DMS114 treated with DMSO at 0.1 percent for 48 hours (cell line): Measurements from ENCODE around the gene TCAP.
"Not testable (repeated sequence)": the region's sequence is repeated elsewhere in the genome, so short reads cannot be mapped to it uniquely, and the experiment has no call there.

Experiments used
- DNase-seq: peaks from one replicate; lab custom pipeline; 2025; ENCODE audit not compliant: unreplicated experiment; lab: John Stamatoyannopoulos, UW

TCAP gene

GRCh38 chr17:39702901-39703893, 38.0 kb downstream of the TCAP start:
- no peak for DNase-seq

GRCh38 chr17:39703913-39704312, 38.8 kb downstream of the TCAP start:
- no peak for DNase-seq

DNA sequence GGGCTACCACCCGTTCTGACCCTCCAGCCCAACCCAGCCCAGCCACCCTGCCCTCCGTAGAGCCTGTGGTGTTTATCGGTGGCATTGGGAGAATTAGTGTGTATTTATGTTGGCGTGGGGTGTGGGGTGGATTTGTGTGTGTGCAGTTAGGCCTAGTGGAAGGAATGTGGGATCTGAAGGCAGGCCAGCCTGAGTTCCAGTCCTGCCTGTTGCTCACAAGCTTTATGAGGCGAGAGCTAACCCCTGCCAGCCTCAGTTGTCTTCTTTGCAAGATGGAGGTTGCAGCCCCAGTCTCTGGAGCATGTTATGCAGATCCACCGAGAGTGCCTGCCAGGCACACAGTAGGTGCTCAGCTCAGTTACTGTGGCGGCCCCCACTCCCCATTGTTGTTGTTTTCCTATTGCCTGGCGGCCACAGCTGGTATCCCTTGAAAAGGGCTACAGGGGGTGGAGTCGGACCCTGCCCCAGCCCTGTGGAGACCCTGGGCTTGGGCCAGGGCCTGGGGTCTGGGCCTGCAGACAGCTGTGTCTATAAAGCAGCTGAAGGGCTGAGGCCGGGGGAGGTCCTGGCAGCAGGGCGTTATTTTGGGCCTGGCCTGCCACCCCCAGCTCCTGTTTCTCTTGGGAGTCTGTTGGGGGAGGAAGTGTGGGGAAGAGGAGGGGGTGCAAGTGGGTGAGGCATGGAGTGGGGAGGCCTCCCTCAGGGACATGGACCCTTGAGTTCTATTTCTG, 39.8 kb downstream of the TCAP start:
- no peak for DNase-seq

DNA sequence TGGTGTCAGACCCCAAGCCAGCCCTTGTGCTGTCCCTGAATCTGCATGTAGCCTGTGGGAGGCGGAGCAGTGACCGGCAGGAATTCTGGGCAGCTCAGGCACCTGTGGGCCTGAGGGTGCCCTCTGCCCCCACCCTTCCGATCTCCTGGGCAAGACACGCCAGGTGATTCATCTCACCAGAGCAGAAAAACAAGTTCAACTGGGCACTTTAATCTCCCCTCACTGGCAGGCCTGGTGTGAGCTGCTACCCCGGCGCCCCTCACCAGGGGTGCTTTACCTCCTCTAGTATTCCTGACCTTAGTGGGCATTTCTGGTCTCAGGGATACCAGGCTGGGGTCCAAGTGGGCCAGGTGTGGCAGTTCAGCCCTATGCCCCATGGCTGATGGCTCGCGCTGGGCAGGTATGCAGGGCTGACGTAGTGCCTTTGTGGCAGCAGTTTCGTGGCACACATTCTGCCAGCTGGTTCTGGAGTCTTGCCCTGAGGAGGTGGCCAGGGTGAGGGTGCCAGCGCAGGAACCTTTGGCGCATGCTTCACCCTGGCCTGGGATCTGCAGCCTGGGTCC, 40.7 kb downstream of the TCAP start:
- DNase-seq, result no peak

- DNase-seq, result no peak
These were observed 41.2 kb downstream of the TCAP start for GRCh38 chr17:39706383-39706782.

GRCh38 chr17:39706921-39707337, 41.8 kb downstream of the TCAP start:
- DNase-seq, result no peak

- no peak for DNase-seq
These were observed 44.3 kb downstream of the TCAP start for GRCh38 chr17:39709319-39709997.

DNA sequence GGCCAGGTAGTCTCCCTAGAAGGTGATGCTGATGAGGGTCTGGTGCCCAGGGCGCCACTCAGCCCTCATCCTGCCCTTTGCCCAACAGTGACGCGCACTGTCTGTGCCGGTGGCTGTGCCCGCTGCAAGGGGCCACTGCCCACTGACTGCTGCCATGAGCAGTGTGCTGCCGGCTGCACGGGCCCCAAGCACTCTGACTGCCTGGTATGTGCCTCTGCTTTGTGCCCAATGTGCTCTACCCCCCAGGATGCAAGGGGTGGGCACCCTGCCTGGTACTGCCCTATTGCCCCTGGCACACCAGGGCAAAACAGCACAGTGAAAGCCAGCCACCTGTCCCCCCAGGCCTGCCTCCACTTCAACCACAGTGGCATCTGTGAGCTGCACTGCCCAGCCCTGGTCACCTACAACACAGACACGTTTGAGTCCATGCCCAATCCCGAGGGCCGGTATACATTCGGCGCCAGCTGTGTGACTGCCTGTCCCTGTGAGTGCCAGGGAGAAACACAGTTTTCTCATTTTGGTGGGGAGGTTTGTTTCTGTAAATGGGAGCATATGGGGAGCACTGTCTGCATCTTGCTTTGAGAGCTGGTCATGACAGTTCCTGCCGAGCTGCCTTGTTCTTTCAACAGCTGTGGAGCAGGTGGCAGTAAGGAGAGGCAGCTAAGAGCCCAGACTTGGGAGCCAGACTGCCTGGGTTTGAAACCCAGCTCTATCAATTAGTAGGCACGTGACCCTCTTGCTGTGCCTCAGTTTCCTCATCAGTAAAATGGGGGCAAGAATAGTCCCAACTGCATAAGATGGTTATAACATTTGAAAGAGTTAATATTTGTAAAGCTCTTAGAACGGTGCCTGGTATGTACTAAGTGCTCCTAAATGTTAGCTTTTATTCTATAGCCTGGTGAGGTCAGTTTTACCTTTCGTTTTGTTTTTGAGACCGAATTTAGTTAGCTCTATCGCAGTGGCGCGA, 45.1 kb downstream of the TCAP start:
- no peak for DNase-seq

GRCh38 chr17:39711071-39711470, 45.9 kb downstream of the TCAP start:
- not testable (repeated sequence) for DNase-seq

DNA sequence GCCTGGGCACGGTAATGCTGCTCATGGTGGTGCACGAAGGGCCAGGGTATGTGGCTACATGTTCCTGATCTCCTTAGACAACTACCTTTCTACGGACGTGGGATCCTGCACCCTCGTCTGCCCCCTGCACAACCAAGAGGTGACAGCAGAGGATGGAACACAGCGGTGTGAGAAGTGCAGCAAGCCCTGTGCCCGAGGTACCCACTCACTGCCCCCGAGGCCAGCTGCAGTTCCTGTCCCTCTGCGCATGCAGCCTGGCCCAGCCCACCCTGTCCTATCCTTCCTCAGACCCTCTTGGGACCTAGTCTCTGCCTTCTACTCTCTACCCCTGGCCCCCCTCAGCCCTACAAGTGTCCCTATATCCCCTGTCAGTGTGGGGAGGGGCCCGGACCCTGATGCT, 46.7 kb downstream of the TCAP start:
- no peak for DNase-seq

- DNase-seq, result no peak
These were observed 49.1 kb downstream of the TCAP start for GRCh38 chr17:39714234-39714633.

DNA sequence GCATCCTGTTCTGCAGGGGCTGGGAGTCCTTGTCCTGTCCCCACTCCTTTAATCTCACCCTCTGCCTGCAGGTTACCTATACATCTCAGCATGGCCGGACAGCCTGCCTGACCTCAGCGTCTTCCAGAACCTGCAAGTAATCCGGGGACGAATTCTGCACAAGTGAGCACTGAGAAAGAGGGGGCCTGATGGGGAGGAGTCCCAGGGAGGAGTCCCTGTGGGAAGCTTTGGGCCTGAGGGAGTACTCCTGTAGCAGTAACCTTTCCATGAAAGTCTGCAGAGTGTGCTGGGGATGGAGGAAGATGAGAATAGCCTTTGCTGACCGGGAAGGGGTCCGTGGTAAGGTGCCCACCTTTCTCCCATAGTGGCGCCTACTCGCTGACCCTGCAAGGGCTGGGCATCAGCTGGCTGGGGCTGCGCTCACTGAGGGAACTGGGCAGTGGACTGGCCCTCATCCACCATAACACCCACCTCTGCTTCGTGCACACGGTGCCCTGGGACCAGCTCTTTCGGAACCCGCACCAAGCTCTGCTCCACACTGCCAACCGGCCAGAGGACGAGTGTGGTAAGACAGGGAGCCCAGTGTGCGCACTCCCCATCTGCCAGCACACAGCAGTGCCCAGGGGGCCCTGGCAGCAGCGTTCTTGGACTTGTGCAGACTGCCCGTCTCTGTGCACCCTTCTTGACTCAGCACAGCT, 50.4 kb downstream of the TCAP start:
- no peak for DNase-seq
